ENCODE measurements around the gene TMEM156.

DNA sequence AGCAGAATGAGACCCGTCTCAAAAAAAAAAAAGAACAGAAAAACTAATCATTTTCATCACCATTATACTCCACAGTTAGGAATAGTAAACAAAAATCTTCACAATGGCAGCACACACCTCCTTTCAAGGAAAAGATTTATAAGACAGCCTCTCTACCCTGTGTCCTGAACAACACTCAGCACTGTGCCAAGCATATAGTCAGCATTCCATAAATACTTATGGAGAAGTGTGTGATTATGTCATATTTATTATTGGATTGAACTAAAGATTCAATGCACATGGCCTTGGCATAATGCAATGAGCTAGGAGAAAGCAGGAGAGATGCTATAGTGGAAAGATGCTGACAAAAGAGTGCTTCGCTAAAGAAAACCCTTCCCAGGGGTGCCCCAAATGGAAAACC lies 112.0 kb downstream of the TMEM156 start:
- TF ChIP-seq EP300 (IDR thresholded peaks at IDR 0.05; ENCODE audit: borderline replicate concordance in 1 of 2, control insufficient read depth in 1 of 2, low read depth in 2 of 2, low read length in 2 of 2) (no peak), EZH2 (IDR thresholded peaks at IDR 0.05; ENCODE audit: borderline replicate concordance, control insufficient read depth, low read depth, low read length) (no peak), CREM (IDR thresholded peaks at IDR 0.05; ENCODE audit: low read depth) (no peak), HDGF (IDR thresholded peaks at IDR 0.05) (no peak), YY1 (IDR thresholded peaks at IDR 0.05; ENCODE audit: low read depth, low read length) (no peak)
- TF ChIP-seq, protein P1, sequence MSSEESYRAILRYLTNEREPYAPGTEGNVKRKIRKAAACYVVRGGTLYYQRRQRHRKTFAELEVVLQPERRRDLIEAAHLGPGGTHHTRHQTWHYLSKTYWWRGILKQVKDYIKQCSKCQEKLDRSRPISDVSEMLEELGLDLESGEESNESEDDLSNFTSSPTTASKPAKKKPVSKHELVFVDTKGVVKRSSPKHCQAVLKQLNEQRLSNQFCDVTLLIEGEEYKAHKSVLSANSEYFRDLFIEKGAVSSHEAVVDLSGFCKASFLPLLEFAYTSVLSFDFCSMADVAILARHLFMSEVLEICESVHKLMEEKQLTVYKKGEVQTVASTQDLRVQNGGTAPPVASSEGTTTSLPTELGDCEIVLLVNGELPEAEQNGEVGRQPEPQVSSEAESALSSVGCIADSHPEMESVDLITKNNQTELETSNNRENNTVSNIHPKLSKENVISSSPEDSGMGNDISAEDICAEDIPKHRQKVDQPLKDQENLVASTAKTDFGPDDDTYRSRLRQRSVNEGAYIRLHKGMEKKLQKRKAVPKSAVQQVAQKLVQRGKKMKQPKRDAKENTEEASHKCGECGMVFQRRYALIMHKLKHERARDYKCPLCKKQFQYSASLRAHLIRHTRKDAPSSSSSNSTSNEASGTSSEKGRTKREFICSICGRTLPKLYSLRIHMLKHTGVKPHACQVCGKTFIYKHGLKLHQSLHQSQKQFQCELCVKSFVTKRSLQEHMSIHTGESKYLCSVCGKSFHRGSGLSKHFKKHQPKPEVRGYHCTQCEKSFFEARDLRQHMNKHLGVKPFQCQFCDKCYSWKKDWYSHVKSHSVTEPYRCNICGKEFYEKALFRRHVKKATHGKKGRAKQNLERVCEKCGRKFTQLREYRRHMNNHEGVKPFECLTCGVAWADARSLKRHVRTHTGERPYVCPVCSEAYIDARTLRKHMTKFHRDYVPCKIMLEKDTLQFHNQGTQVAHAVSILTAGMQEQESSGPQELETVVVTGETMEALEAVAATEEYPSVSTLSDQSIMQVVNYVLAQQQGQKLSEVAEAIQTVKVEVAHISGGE (CRISPR knock-in tag; IDR thresholded peaks at IDR 0.05) = no peak
- TF ChIP-seq, protein P2, sequence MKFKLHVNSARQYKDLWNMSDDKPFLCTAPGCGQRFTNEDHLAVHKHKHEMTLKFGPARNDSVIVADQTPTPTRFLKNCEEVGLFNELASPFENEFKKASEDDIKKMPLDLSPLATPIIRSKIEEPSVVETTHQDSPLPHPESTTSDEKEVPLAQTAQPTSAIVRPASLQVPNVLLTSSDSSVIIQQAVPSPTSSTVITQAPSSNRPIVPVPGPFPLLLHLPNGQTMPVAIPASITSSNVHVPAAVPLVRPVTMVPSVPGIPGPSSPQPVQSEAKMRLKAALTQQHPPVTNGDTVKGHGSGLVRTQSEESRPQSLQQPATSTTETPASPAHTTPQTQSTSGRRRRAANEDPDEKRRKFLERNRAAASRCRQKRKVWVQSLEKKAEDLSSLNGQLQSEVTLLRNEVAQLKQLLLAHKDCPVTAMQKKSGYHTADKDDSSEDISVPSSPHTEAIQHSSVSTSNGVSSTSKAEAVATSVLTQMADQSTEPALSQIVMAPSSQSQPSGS (IDR thresholded peaks at IDR 0.05; ENCODE audit: low read length) = no peak

All from GM12878 (cell line).